ENCODE data around the gene CDC42EP1. TPM values are rescaled to one million over a fixed set of nuclear protein-coding genes. Genes with fewer than 3 reads are reported as not detected.
A peak's percentile ranks its signal among the peaks of the same experiment; 100 is the strongest.

CDC42EP1 gene
- polyA plus RNA-seq, 3 donors = 5.9 to 13.2 (median 8.5) TPM

- Histone ChIP-seq H4K20me1 (ENCODE audit: insufficient read depth, low read length) (peaks cover 3% of the 10 kb centered on the region), H2AFZ (ENCODE audit: insufficient read depth, low read depth, low read length, poor library complexity, severe bottlenecking) (no peak overlapping the region), H3K36me3 (replicated peaks in 1 of 2; ENCODE audit: control insufficient read depth in 1 of 2, insufficient read depth in 2 of 2, low read length in 2 of 2) (no peaks in the 10 kb centered on the region), H3K27me3 (ENCODE audit: control insufficient read depth in 2 of 2, insufficient read depth in 2 of 2, low read length in 2 of 2) (no peaks in the 10 kb centered on the region), H3K4me1 (ENCODE audit: control insufficient read depth in 1 of 2, insufficient read depth in 2 of 2, low read length in 2 of 2) (peaks cover 42 to 45% of the 10 kb centered on the region in 2 donors), H3K9ac (ENCODE audit: insufficient read depth, low read length, poor library complexity, severe bottlenecking) (no peak overlapping the region), H3K4me3 (replicated peaks in 1 of 3; ENCODE audit: low read depth in 2 of 3, low read length in 3 of 3) (peak overlapping the region in 1 of 3 experiments; percentile 30), H3K9me3 (replicated peaks in 1 of 2; ENCODE audit: control insufficient read depth in 1 of 2, insufficient read depth in 1 of 2, low read length in 2 of 2) (no peaks in the 10 kb centered on the region), H3K79me2 (ENCODE audit: insufficient read depth, low read length) (peaks cover 32% of the 10 kb centered on the region), H3K4me2 (replicated peaks; ENCODE audit: extremely low read depth, low read length, poor library complexity, severe bottlenecking) (peak overlapping the region; percentile 76), H3K27ac (ENCODE audit: low read depth in 1 of 2, low read length in 2 of 2) (peak overlapping the region; percentile 91 to 93)
- H3K36me3 Mint-ChIP-seq = peaks cover 2 to 6% of the 10 kb centered on the region in 2 donors
- intact Hi-C loops (cut with micrococcal nuclease) = loop anchor here in 1 of 2 donors (5.0 kb wide), 1 partner anchor 35 kb away; no protein-coding TSS in a partner anchor
- peak; percentile 100 for TF ChIP-seq CTCF (IDR thresholded peaks at IDR 0.05)
- H3K9me3 Mint-ChIP-seq = no peaks in the 10 kb centered on the region
- 4% methylated on average over 13 of the region's 44 CpGs for WGBS (ENCODE audit: insufficient coverage)
- H3K27ac Mint-ChIP-seq = peak overlapping the region; percentile 95 to 99 (median 98)
- peak overlapping the region; percentile 55 to 71 for H3K4me3 Mint-ChIP-seq
- peak in 2 of 3 donors; percentile 53 to 72 for DNase-seq
- H3K27me3 Mint-ChIP-seq (ENCODE audit: low read depth in 3 of 3) = peaks cover 7 to 16% (median 9%) of the 10 kb centered on the region in 3 donors
- H3K4me1 Mint-ChIP-seq = peaks cover 50% of the 10 kb centered on the region
Observed at GRCh38 chr22:37607010-37607934, 47.0 kb downstream of the CDC42EP1 start.

- H3K79me2 ChIP-seq (ENCODE audit: insufficient read depth, low read length) = peaks cover 37% of the 10 kb centered on the region
- H3K4me1 ChIP-seq (ENCODE audit: control insufficient read depth in 1 of 2, insufficient read depth in 2 of 2, low read length in 2 of 2) = peaks cover 42 to 45% of the 10 kb centered on the region in 2 donors
- no peak for DNase-seq
- peak overlapping the region; percentile 91 for H3K9ac ChIP-seq (ENCODE audit: insufficient read depth, low read length, poor library complexity, severe bottlenecking)
- no peaks in the 10 kb centered on the region for H3K27me3 ChIP-seq (ENCODE audit: control insufficient read depth in 2 of 2, insufficient read depth in 2 of 2, low read length in 2 of 2)
- Mint-ChIP-seq H3K27me3 (ENCODE audit: low read depth in 3 of 3) (peaks cover 7 to 16% (median 7%) of the 10 kb centered on the region in 3 donors), H3K4me1 (peaks cover 50% of the 10 kb centered on the region), H3K27ac (peak overlapping the region; percentile 95 to 99 (median 98)), H3K36me3 (peaks cover 5 to 12% of the 10 kb centered on the region in 2 donors), H3K4me3 (peak overlapping the region; percentile 69 to 88), H3K9me3 (no peaks in the 10 kb centered on the region)
- peak overlapping the region; percentile 16 to 81 (median 34) for H3K4me3 ChIP-seq (replicated peaks in 1 of 3; ENCODE audit: low read depth in 2 of 3, low read length in 3 of 3)
- H3K9me3 ChIP-seq (replicated peaks in 1 of 2; ENCODE audit: control insufficient read depth in 1 of 2, insufficient read depth in 1 of 2, low read length in 2 of 2) = no peaks in the 10 kb centered on the region
- H3K27ac ChIP-seq (ENCODE audit: low read depth in 1 of 2, low read length in 2 of 2) = peak overlapping the region; percentile 91 to 93
- intact Hi-C loops (cut with micrococcal nuclease) = loop anchor here in 1 of 2 donors (2.0 to 5.0 kb wide), 2 partner anchors 34 to 69 kb away; no protein-coding TSS in a partner anchor
- WGBS (ENCODE audit: insufficient coverage) = 2% methylated on average over 10 of the region's 17 CpGs
- H2AFZ ChIP-seq (ENCODE audit: insufficient read depth, low read depth, low read length, poor library complexity, severe bottlenecking) = peak overlapping the region; percentile 47
- no peak for TF ChIP-seq CTCF (IDR thresholded peaks at IDR 0.05)
- H3K36me3 ChIP-seq (replicated peaks in 1 of 2; ENCODE audit: control insufficient read depth in 1 of 2, insufficient read depth in 2 of 2, low read length in 2 of 2) = no peaks in the 10 kb centered on the region
- H4K20me1 ChIP-seq (ENCODE audit: insufficient read depth, low read length) = peaks cover 3% of the 10 kb centered on the region
- peak overlapping the region; percentile 76 for H3K4me2 ChIP-seq (replicated peaks; ENCODE audit: extremely low read depth, low read length, poor library complexity, severe bottlenecking)
Observed at GRCh38 chr22:37607935-37608476, 47.7 kb downstream of the CDC42EP1 start.

All from CD14-positive monocyte (primary cell).